ENCODE results near the gene GPR180. TPM values are rescaled to one million over a fixed set of nuclear protein-coding genes. Genes with fewer than 3 reads are reported as not detected.

Gene GPR180
- total RNA-seq, 1 donor from 2014 or later: 8.2 TPM

- H3K4me3 ChIP-seq (ENCODE audit: low read depth, low read length): peak overlapping the region; percentile 99
- no peak for TF ChIP-seq CTCF (conservative IDR thresholded peaks at IDR 0.05; ENCODE audit: low read depth, low read length)
- no peak for DNase-seq (ENCODE audit: low read depth)
These were observed 6.4 kb upstream of the GPR180 start for GRCh38 chr13:94595001-94595949.

- peak; percentile 6 for TF ChIP-seq CTCF (conservative IDR thresholded peaks at IDR 0.05; ENCODE audit: low read depth, low read length)
- peak within 1 kb of the TSS; percentile 99 for H3K4me3 ChIP-seq (ENCODE audit: low read depth, low read length)
- peak; percentile 46 for DNase-seq (ENCODE audit: low read depth)
These were observed 5.6 kb upstream of the GPR180 start, which contains the start of gene TGDS for GRCh38 chr13:94595950-94596574. Gene TGDS (minus strand): TSS chr13:94596152. CDS start chr13:94596136, 16 bp downstream.

- TF ChIP-seq CTCF (conservative IDR thresholded peaks at IDR 0.05; ENCODE audit: low read depth, low read length): no peak
- H3K4me3 ChIP-seq (ENCODE audit: low read depth, low read length): peak overlapping the region; percentile 99
- DNase-seq (ENCODE audit: low read depth): no peak
These were observed 5.1 kb upstream of the GPR180 start for GRCh38 chr13:94596575-94596971.

- no peak for DNase-seq (ENCODE audit: low read depth)
- no peak overlapping the region for H3K4me3 ChIP-seq (ENCODE audit: low read depth, low read length)
- no peak for TF ChIP-seq CTCF (conservative IDR thresholded peaks at IDR 0.05; ENCODE audit: low read depth, low read length)
These were observed 3.4 kb upstream of the GPR180 start for GRCh38 chr13:94598281-94598680.

GRCh38 chr13:94599877-94600276 is 1.8 kb upstream of the GPR180 start:
- no peak for DNase-seq (ENCODE audit: low read depth)
- no peak overlapping the region for H3K4me3 ChIP-seq (ENCODE audit: low read depth, low read length)
- TF ChIP-seq CTCF (conservative IDR thresholded peaks at IDR 0.05; ENCODE audit: low read depth, low read length): no peak

- DNase-seq (ENCODE audit: low read depth): no peak
- TF ChIP-seq CTCF (conservative IDR thresholded peaks at IDR 0.05; ENCODE audit: low read depth, low read length): no peak
These were observed 810 bp downstream of the GPR180 start for GRCh38 chr13:94602467-94602866.

More at GRCh38 chr13:94602467-94602866, 810 bp downstream of the GPR180 start:
- H3K4me3 ChIP-seq (ENCODE audit: low read depth, low read length): peak overlapping the region; percentile 94
